GM23338 (cell line): ENCODE measurements around the gene USP5. TPM values are rescaled to one million over a fixed set of nuclear protein-coding genes. Genes with fewer than 3 reads are reported as not detected.
"Not testable (repeated sequence)": the region's sequence is repeated elsewhere in the genome, so short reads cannot be mapped to it uniquely, and the experiment has no call there.

Experiments used
- ATAC-seq: fragments of 200-7000 bp; cut with Tn5 transposase; 3 replicates; pipeline ENCODE4 v1.9.1; 2020
- DNase-seq: peaks from one replicate; pipeline ENCODE4 v3.0.0-alpha.2; 2015; ENCODE audit warnings: low spot score
- H2AFZ ChIP-seq: fragments of 200-600 bp; sonication (generic); 2 replicates; pipeline ENCODE4 v1.8.0; 2016; ENCODE audit warnings: antibody characterized with exemption, mild to moderate bottlenecking, moderate library complexity
- H3F3A ChIP-seq: fragments of 200-600 bp; sonication (generic); replicated peaks from 2 replicates; pipeline ENCODE4 v1.8.0; 2017; ENCODE audit warnings: antibody characterized with exemption, mixed run types, low read depth
- H3K27ac ChIP-seq: fragments of 200-600 bp; sonication (generic); 2 replicates; pipeline ENCODE4 v1.6.1; 2016; ENCODE audit warnings: low read depth
- H3K27me3 ChIP-seq: fragments of 200-600 bp; sonication (generic); 2 replicates; pipeline ENCODE4 v1.8.0; 2016; ENCODE audit warnings: mild to moderate bottlenecking, mixed run types, moderate library complexity; ENCODE audit not compliant: insufficient read depth
- H3K36me3 ChIP-seq: fragments of 200-600 bp; sonication (generic); 2 replicates; pipeline ENCODE4 v1.8.0; 2016; ENCODE audit warnings: mild to moderate bottlenecking; ENCODE audit not compliant: insufficient read depth
- H3K4me1 ChIP-seq: fragments of 200-600 bp; sonication (generic); 2 replicates; pipeline ENCODE4 v1.8.0; 2016; ENCODE audit warnings: mild to moderate bottlenecking, moderate library complexity; ENCODE audit not compliant: insufficient read depth
- H3K4me2 ChIP-seq: fragments of 200-600 bp; sonication (generic); 2 replicates; pipeline ENCODE4 v1.7.1; 2017; ENCODE audit warnings: mixed run types
- H3K4me3 ChIP-seq: fragments of 200-600 bp; sonication (generic); 2 replicates; pipeline ENCODE4 v1.6.1; 2016; ENCODE audit warnings: mixed run types
- H3K79me2 ChIP-seq: fragments of 200-600 bp; sonication (generic); replicated peaks from 2 replicates; pipeline ENCODE4 v1.8.0; 2017; ENCODE audit warnings: mild to moderate bottlenecking; ENCODE audit not compliant: insufficient read depth
- H3K9me2 ChIP-seq: fragments of 200-600 bp; sonication (generic); 2 replicates; pipeline ENCODE4 v1.8.0; 2017; ENCODE audit not compliant: insufficient read depth
- H4K20me1 ChIP-seq: fragments of 200-600 bp; sonication (generic); replicated peaks from 2 replicates; pipeline ENCODE4 v1.8.0; 2017; ENCODE audit warnings: mild to moderate bottlenecking; ENCODE audit not compliant: insufficient read depth
- H3K27ac Mint-ChIP-seq: 2 replicates; pipeline ENCODE4 v1.8.0; 2020; ENCODE audit warnings: inconsistent platforms, mild to moderate bottlenecking, moderate library complexity, mixed read lengths
- H3K27me3 Mint-ChIP-seq: 3 replicates; pipeline ENCODE4 v1.8.0; 2022; ENCODE audit warnings: low read depth, mild to moderate bottlenecking, moderate library complexity, mixed read lengths, inconsistent platforms; ENCODE audit not compliant: insufficient read depth, poor library complexity
- H3K36me3 Mint-ChIP-seq: 3 replicates; pipeline ENCODE4 v1.8.0; 2021; ENCODE audit warnings: low read depth, mild to moderate bottlenecking, inconsistent platforms, moderate library complexity, mixed read lengths
- H3K4me1 Mint-ChIP-seq: 3 replicates; pipeline ENCODE4 v1.8.0; 2020; ENCODE audit warnings: mild to moderate bottlenecking, inconsistent platforms, mixed read lengths
- H3K4me3 Mint-ChIP-seq: 3 replicates; pipeline ENCODE4 v1.8.0; 2021; ENCODE audit warnings: moderate library complexity, mild to moderate bottlenecking, inconsistent platforms, mixed read lengths
- H3K9me3 Mint-ChIP-seq: 3 replicates; pipeline ENCODE4 v1.8.0; 2020; ENCODE audit warnings: moderate library complexity, mild to moderate bottlenecking, inconsistent platforms, mixed read lengths
- CREB1 ChIP-seq: fragments of 250-450 bp; sonication (Bioruptor Pico); IDR thresholded peaks from 2 replicates; pipeline ENCODE4 v1.5.0; 2020; ENCODE audit warnings: low read depth, mild to moderate bottlenecking, moderate library complexity
- EZH2 ChIP-seq: fragments of 200-600 bp; sonication (generic); IDR thresholded peaks from one replicate; pipeline ENCODE4 v1.8.0; 2017; ENCODE audit warnings: antibody characterized with exemption, mild to moderate bottlenecking, low read depth; ENCODE audit not compliant: unreplicated experiment
- NANOG ChIP-seq: IDR thresholded peaks from 2 replicates; pipeline ENCODE4 v1.6.1; 2016; ENCODE audit warnings: antibody characterized with exemption, borderline replicate concordance
- POLR2AphosphoS5 ChIP-seq: IDR thresholded peaks from 2 replicates; pipeline ENCODE4 v1.6.1; 2016; ENCODE audit warnings: antibody characterized with exemption, low read depth
- ZNF114 ChIP-seq: fragments of 250-450 bp; sonication (Bioruptor Pico); IDR thresholded peaks from 2 replicates; pipeline ENCODE4 v1.5.0; 2020; ENCODE audit warnings: mild to moderate bottlenecking, moderate library complexity
- polyA plus RNA-seq: library from polyadenylated mRNA; unstranded; fragments of >200 nt; fragmentation: Nextera tagmentation; extraction: Ambion mirVana; gene quantifications from 2 replicates; pipeline ENCODE4 v1.2.1, GENCODE V29; 2016
- total RNA-seq: library from RNA; depleted of rRNA; stranded (reverse); fragments of >200 nt; shearing (Covaris generic); gene quantifications from 2 replicates; pipeline ENCODE4 v1.2.3, GENCODE V29; 2014
- TF ChIP-seq, protein P1 (sequence below): IDR thresholded peaks from 2 replicates; pipeline ENCODE4 v1.6.1; 2016; ENCODE audit warnings: antibody characterized with exemption

Gene USP5
- total and polyA plus RNA-seq, 2 experiments from 2014 or later = 35.1 to 109 TPM

DNA sequence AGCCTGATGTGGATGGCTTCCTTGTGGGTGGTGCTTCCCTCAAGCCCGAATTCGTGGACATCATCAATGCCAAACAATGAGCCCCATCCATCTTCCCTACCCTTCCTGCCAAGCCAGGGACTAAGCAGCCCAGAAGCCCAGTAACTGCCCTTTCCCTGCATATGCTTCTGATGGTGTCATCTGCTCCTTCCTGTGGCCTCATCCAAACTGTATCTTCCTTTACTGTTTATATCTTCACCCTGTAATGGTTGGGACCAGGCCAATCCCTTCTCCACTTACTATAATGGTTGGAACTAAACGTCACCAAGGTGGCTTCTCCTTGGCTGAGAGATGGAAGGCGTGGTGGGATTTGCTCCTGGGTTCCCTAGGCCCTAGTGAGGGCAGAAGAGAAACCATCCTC lies 18.4 kb downstream of the USP5 start:
- not testable (repeated sequence) for H3K9me2 ChIP-seq, DNase-seq, ATAC-seq, H3K27me3 ChIP-seq, H3K27ac Mint-ChIP-seq, H3K9me3 Mint-ChIP-seq, H2AFZ ChIP-seq
- Histone ChIP-seq H3K27ac (0 out of 2 replicates have a peak overlapping the region, but pooled peaks have one; percentile 79), H3F3A (peaks cover 72% of the 10 kb centered on the region), H3K36me3 (peaks cover 14% of the 10 kb centered on the region; the same call in 1 of the 2 replicates), H3K79me2 (peaks cover 33% of the 10 kb centered on the region), H3K4me2 (peak overlapping the region; percentile 100; the same call in 1 of the 2 replicates), H3K4me3 (peak overlapping the region; percentile 99; the same call in 1 of the 2 replicates), H4K20me1 (peaks cover 32% of the 10 kb centered on the region), H3K4me1 (peaks cover 57% of the 10 kb centered on the region)
- H3K36me3 Mint-ChIP-seq = peaks cover 51% of the 10 kb centered on the region
- peak overlapping the region; percentile 92; the same call in 2 of the 3 replicates for H3K4me3 Mint-ChIP-seq
- peaks cover 55% of the 10 kb centered on the region for H3K27me3 Mint-ChIP-seq
- peaks cover 55% of the 10 kb centered on the region for H3K4me1 Mint-ChIP-seq

- Histone ChIP-seq H2AFZ (no peak overlapping the region), H3K79me2 (peaks cover 33% of the 10 kb centered on the region), H3F3A (peaks cover 67% of the 10 kb centered on the region), H3K4me1 (peaks cover 47% of the 10 kb centered on the region), H3K4me3 (peak overlapping the region; percentile 99), H3K4me2 (peak overlapping the region; percentile 100), H4K20me1 (peaks cover 32% of the 10 kb centered on the region), H3K36me3 (peaks cover 14% of the 10 kb centered on the region; the same call in 1 of the 2 replicates), H3K27ac (peak overlapping the region; percentile 79; the same call in 1 of the 2 replicates), H3K9me2 (no peaks in the 10 kb centered on the region), H3K27me3 (no peaks in the 10 kb centered on the region)
- no peaks in the 10 kb centered on the region; the same call in 1 of the 3 replicates for H3K9me3 Mint-ChIP-seq
- H3K4me1 Mint-ChIP-seq = peaks cover 47% of the 10 kb centered on the region
- DNase-seq (peak; percentile 36), ATAC-seq (peak; percentile 3)
- H3K27me3 Mint-ChIP-seq = peaks cover 48% of the 10 kb centered on the region
- H3K27ac Mint-ChIP-seq = no peak overlapping the region
- H3K36me3 Mint-ChIP-seq = peaks cover 48% of the 10 kb centered on the region
- TF ChIP-seq EZH2 (no peak), POLR2AphosphoS5 (peak; percentile 43), NANOG (no peak)
- TF ChIP-seq, protein P1, sequence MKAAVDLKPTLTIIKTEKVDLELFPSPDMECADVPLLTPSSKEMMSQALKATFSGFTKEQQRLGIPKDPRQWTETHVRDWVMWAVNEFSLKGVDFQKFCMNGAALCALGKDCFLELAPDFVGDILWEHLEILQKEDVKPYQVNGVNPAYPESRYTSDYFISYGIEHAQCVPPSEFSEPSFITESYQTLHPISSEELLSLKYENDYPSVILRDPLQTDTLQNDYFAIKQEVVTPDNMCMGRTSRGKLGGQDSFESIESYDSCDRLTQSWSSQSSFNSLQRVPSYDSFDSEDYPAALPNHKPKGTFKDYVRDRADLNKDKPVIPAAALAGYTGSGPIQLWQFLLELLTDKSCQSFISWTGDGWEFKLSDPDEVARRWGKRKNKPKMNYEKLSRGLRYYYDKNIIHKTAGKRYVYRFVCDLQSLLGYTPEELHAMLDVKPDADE = no peak
- peak overlapping the region; percentile 92 for H3K4me3 Mint-ChIP-seq
These were observed 19.4 kb downstream of the USP5 start for GRCh38 chr12:6871052-6871957.

- peaks cover 60% of the 10 kb centered on the region for H3F3A ChIP-seq
- DNase-seq (peak; percentile 90), ATAC-seq (peak; percentile 38)
- peaks cover 29% of the 10 kb centered on the region for H4K20me1 ChIP-seq
- H3K27ac ChIP-seq = peak overlapping the region; percentile 87
- Mint-ChIP-seq H3K4me1 (peaks cover 43% of the 10 kb centered on the region), H3K27ac (peak overlapping the region; percentile 93; the same call in 1 of the 2 replicates), H3K4me3 (peak overlapping the region; percentile 92), H3K27me3 (peaks cover 44% of the 10 kb centered on the region), H3K36me3 (peaks cover 49% of the 10 kb centered on the region), H3K9me3 (no peaks in the 10 kb centered on the region; the same call in 1 of the 3 replicates)
- peaks cover 41% of the 10 kb centered on the region for H3K4me1 ChIP-seq
- peaks cover 14% of the 10 kb centered on the region; the same call in 1 of the 2 replicates for H3K36me3 ChIP-seq
- peak overlapping the region; percentile 99 for H3K4me3 ChIP-seq
- no peaks in the 10 kb centered on the region for H3K27me3 ChIP-seq
- H3K79me2 ChIP-seq = peaks cover 33% of the 10 kb centered on the region
- peak overlapping the region; percentile 100 for H3K4me2 ChIP-seq
- H3K9me2 ChIP-seq = no peaks in the 10 kb centered on the region
- H2AFZ ChIP-seq = no peak overlapping the region
- TF ChIP-seq CREB1 (peak; percentile 55; the same call in 1 of the 2 replicates), POLR2AphosphoS5 (peak; percentile 68), EZH2 (no peak), ZNF114 (no peak)
These were observed 20.4 kb downstream of the USP5 start for GRCh38 chr12:6872073-6873048.
